HepG2 (cell line): Measurements from ENCODE around the gene HOXD9. TPM values are rescaled to one million over a fixed set of nuclear protein-coding genes. Genes with fewer than 3 reads are reported as not detected.

Experiments used
- ATAC-seq: fragments of 200-7000 bp; cut with Tn5 transposase; 3 replicates; pipeline ENCODE4 v1.9.1; 2020; ENCODE audit warnings: mild to moderate bottlenecking, moderate library complexity
- BruUV-seq: library from RNA; stranded (reverse); fragments of 400-500 nt; replicated peaks from 2 replicates; lab custom pipeline; 2021; lab: Mats Ljungman, UMichigan
- CTCF ChIA-PET: fragments of 300-600 bp; formaldehyde crosslinking; extraction: SDS; loops from one replicate; lab custom pipeline; 2021; ENCODE audit warnings: low total read pairs, inconsistent platforms, low intra/inter-chr PET ratio; lab: Yijun Ruan, JAX
- POLR2A ChIA-PET: fragments of 350-600 bp; sonication (Branson Sonifier 250); formaldehyde crosslinking; loops from one replicate; lab custom pipeline; 2020; ENCODE audit warnings: antibody characterized with exemption, inconsistent platforms; lab: Yijun Ruan, JAX
- DNase-seq: peaks from one replicate; pipeline ENCODE4 v3.0.0-alpha.2; 2015; ENCODE audit warnings: low spot score
- FAIRE-seq: peaks from 3 replicates; lab custom pipeline; 2011; peaks lifted over from hg19 to GRCh38; lab: Jason Lieb, UNC
- H2AFZ ChIP-seq: one replicate; pipeline ENCODE4 v1.6.1; 2011; ENCODE audit warnings: low read length, inconsistent platforms
- H3K27ac ChIP-seq: fragments of 300-600 bp; 3 replicates; pipeline ENCODE4 v1.8.0; 2011; ENCODE audit warnings: mixed run types, mild to moderate bottlenecking, mixed read lengths, low read length, inconsistent platforms; ENCODE audit not compliant: insufficient read depth; ENCODE audit errors: extremely low read length
- H3K27me3 ChIP-seq, 2 experiments: fragments of 200-600 bp in 1 of 2; 2 replicates in 1 of 2; 3 replicates in 1 of 2; pipeline versions ENCODE4 v1.6.0 to v1.8.0; 2011; ENCODE audit warnings: low read length in 2 of 2, mild to moderate bottlenecking in 2 of 2, moderate library complexity in 2 of 2, inconsistent platforms in 1 of 2; ENCODE audit not compliant: insufficient read depth in 2 of 2, control insufficient read depth in 1 of 2
- H3K36me3 ChIP-seq, 2 experiments: fragments of 200-600 bp in 1 of 2; replicated peaks in 1 of 2; 2 replicates in 1 of 2; 3 replicates in 1 of 2; pipeline versions ENCODE4 v1.5.1 to v1.8.0; 2011; ENCODE audit warnings: low read length in 2 of 2, inconsistent platforms in 1 of 2; ENCODE audit not compliant: insufficient read depth in 2 of 2, control insufficient read depth in 1 of 2
- H3K4me1 ChIP-seq: 2 replicates; pipeline ENCODE4 v1.5.1; 2012; ENCODE audit warnings: low read length, inconsistent platforms; ENCODE audit not compliant: insufficient read depth
- H3K4me2 ChIP-seq: 2 replicates; pipeline ENCODE4 v1.6.0; 2011; ENCODE audit warnings: low read depth, low read length, inconsistent platforms
- H3K4me3 ChIP-seq, 3 experiments: fragments of 200-600 bp in 1 of 3; sonication (generic), shearing (Covaris generic) in 1 of 3; replicated peaks in 1 of 3; 2 replicates each; pipeline ENCODE4 v1.5.1; 2011 to 2016; ENCODE audit warnings: low read length in 3 of 3, inconsistent platforms in 2 of 3, low read depth in 2 of 3, mild to moderate bottlenecking in 2 of 3, control low read depth in 1 of 3, mixed read lengths in 1 of 3; ENCODE audit not compliant: insufficient read depth in 1 of 3
- H3K79me2 ChIP-seq: one replicate; pipeline ENCODE4 v1.6.1; 2011; ENCODE audit warnings: low read length, inconsistent platforms; ENCODE audit not compliant: insufficient read depth
- H3K9ac ChIP-seq: 2 replicates; pipeline ENCODE4 v1.6.0; 2011; ENCODE audit warnings: mild to moderate bottlenecking, low read depth, low read length, inconsistent platforms; ENCODE audit not compliant: insufficient read depth
- H3K9me3 ChIP-seq: 2 replicates; pipeline ENCODE4 v1.5.1; 2012; ENCODE audit warnings: mild to moderate bottlenecking, low read length
- H4K20me1 ChIP-seq: 2 replicates; pipeline ENCODE4 v1.6.0; 2011; ENCODE audit warnings: inconsistent platforms, mild to moderate bottlenecking, low read length, moderate library complexity; ENCODE audit not compliant: insufficient read depth
- E2F2 ChIP-seq: sonication (generic); formaldehyde crosslinking; IDR thresholded peaks from 2 replicates; pipeline ENCODE4 v1.4.0; 2020; ENCODE audit warnings: missing genetic modification reagents, borderline replicate concordance
- ETV5 ChIP-seq: IDR thresholded peaks from 2 replicates; pipeline ENCODE4 v1.6.1; 2018; ENCODE audit warnings: missing biosample characterization, missing genetic modification reagents, inconsistent platforms, borderline replicate concordance
- FOSL2 ChIP-seq: sonication (generic); formaldehyde crosslinking; IDR thresholded peaks from 2 replicates; pipeline ENCODE4 v1.4.0; 2020; ENCODE audit warnings: missing genetic modification reagents
- MAZ ChIP-seq, 2 experiments: sonication (generic) in 1 of 2; formaldehyde crosslinking in 1 of 2; IDR thresholded peaks; 2 replicates each; pipeline versions ENCODE4 v1.5.0 to v1.6.1; 2012 to 2020; ENCODE audit warnings: low read depth in 2 of 2, mild to moderate bottlenecking in 2 of 2, borderline replicate concordance in 1 of 2, improper control_type of control experiment in 1 of 2, low read length in 1 of 2, missing genetic modification reagents in 1 of 2, moderate library complexity in 1 of 2
- NFKB2 ChIP-seq: sonication (generic); formaldehyde crosslinking; IDR thresholded peaks from 2 replicates; pipeline ENCODE4 v1.4.0; 2020; ENCODE audit warnings: missing genetic modification reagents, borderline replicate concordance
- TCF7L2 ChIP-seq: IDR thresholded peaks from 2 replicates; pipeline ENCODE4 v1.6.1; 2011; ENCODE audit warnings: mild to moderate bottlenecking, low read depth, low read length, moderate library complexity
- ZNF253 ChIP-seq: sonication (generic); formaldehyde crosslinking; IDR thresholded peaks from 2 replicates; pipeline ENCODE4 v1.8.0; 2022; ENCODE audit warnings: mild to moderate bottlenecking, missing genetic modification reagents, borderline replicate concordance
- ZNF513 ChIP-seq: sonication (generic); formaldehyde crosslinking; conservative IDR thresholded peaks from 2 replicates; pipeline ENCODE4 v1.5.0; 2020; ENCODE audit warnings: missing genetic modification reagents
- ZSCAN30 ChIP-seq: sonication (generic); formaldehyde crosslinking; IDR thresholded peaks from 2 replicates; pipeline ENCODE4 v1.5.0; 2020; ENCODE audit warnings: mild to moderate bottlenecking, missing genetic modification reagents
- ZXDC ChIP-seq: sonication (generic); formaldehyde crosslinking; IDR thresholded peaks from 2 replicates; pipeline ENCODE4 v1.5.0; 2020; ENCODE audit warnings: mild to moderate bottlenecking, missing genetic modification reagents
- WGBS: methylation state at CpG from one replicate; pipeline ENCODE4 v1.1.6; 2017; ENCODE audit warnings: low lambda C conversion rate; 5-methylcytosine and 5-hydroxymethylcytosine counted together
- in situ Hi-C: cut with HindIII; loops from 2 replicates; pipeline ENCODE4 v1.10.0; 2017; ENCODE audit warnings: low pct_unique_long_range_greater_than_20kb; ENCODE audit not compliant: extremely low pct_ligation_motif_present
- intact Hi-C: fragments of 100-400 bp; cut with micrococcal nuclease; formaldehyde crosslinking; loops from one replicate; pipeline ENCODE4 v1.10.0; 2022; ENCODE audit not compliant: unreplicated experiment
- polyA plus RNA-seq, 8 experiments: library from polyadenylated mRNA; depleted of rRNA in 3 of 8; stranded (reverse) in 7 of 8; unstranded in 1 of 8; fragments of >200 nt; fragmentation: Illumina TruSeq in 4 of 8; extraction: Trizol in 4 of 8; gene quantifications; 2 replicates each; pipeline versions ENCODE4 v1.2.1 to v1.2.3, GENCODE V29; 2011 to 2016; ENCODE audit warnings: low read depth in 4 of 8, missing spikeins in 1 of 8, mixed read lengths in 1 of 8; ENCODE audit not compliant: insufficient read depth in 1 of 8
- total RNA-seq, 5 experiments: library from RNA; depleted of rRNA; stranded (reverse); fragments of >200 nt; fragmentation: Illumina TruSeq; extraction: Trizol; gene quantifications; 2 replicates each; pipeline ENCODE4 v1.2.3, GENCODE V29; 2016; ENCODE audit warnings: low read depth in 1 of 5

HOXD9 gene
- total and polyA plus RNA-seq, 2 of the 13 experiments (the other 11 are each of a cell fraction or from before 2014, with no cell fraction given) = not detected

- in situ Hi-C loops = no loop called here
- ChIA-PET CTCF (no interaction called here), POLR2A (no interaction called here)
- Histone ChIP-seq H3K4me3 (no peak overlapping the region), H3K36me3 (no peaks in the 10 kb centered on the region), H3K9ac (no peak overlapping the region), H3K79me2 (no peaks in the 10 kb centered on the region), H2AFZ (no peak overlapping the region), H3K9me3 (no peaks in the 10 kb centered on the region), H3K27ac (no peak overlapping the region), H3K4me1 (peaks cover 11% of the 10 kb centered on the region; the same call in 1 of the 2 replicates), H4K20me1 (no peaks in the 10 kb centered on the region), H3K4me2 (no peak overlapping the region), H3K27me3 (peaks cover 7 to 75% of the 10 kb centered on the region in 2 experiments; a peak in 4 of 5 replicates)
- 80% methylated on average over 62 of the region's 62 CpGs for WGBS
- FAIRE-seq (no peak), ATAC-seq (no peak), DNase-seq (no peak)
- BruUV-seq = no TSS peak
- intact Hi-C loops = no loop called here
- TF ChIP-seq ZSCAN30 (CRISPR knock-in tag) (no peak), ZXDC (CRISPR knock-in tag) (no peak), NFKB2 (CRISPR knock-in tag) (no peak), ZNF513 (CRISPR knock-in tag) (no peak), FOSL2 (CRISPR knock-in tag) (no peak), ZNF253 (no peak), MAZ (IDR thresholded peaks at IDR 0.05; ENCODE audit: borderline replicate concordance, low read depth, low read length) (no peak), MAZ (CRISPR knock-in tag; IDR thresholded peaks at IDR 0.05; ENCODE audit: low read depth) (no peak), ETV5 (CRISPR knock-in tag) (no peak), TCF7L2 (no peak), E2F2 (CRISPR knock-in tag) (no peak)
Observed at GRCh38 chr2:176081837-176082524, 40.5 kb upstream of the HOXD9 start.
